ENCODE measurements around the gene TSPAN5.

The TSPAN5 gene

GRCh38 chr4:98643755-98644154 lies 14.7 kb downstream of the TSPAN5 start:
- no peak for DNase-seq (ENCODE audit: low spot score)

DNA sequence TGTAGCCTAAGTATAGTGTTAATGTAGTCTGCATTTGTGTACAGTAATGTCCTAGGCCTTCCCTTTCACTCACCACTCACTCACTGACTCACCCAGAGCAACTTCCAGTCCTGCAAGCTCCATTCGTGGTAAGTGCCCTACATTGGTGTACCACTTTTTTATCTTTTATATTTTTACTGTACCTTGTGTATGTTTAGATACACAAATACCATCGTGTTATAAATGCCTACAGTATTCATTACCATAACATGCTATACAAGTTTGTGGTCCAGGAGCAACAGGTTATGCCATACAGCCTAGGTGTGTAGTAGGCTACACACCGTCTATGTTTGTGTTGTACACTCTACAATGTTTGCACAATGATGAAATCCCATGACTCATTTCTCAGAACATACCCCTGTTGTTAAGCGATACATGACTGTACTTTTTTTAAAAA lies 15.4 kb downstream of the TSPAN5 start:
- DNase-seq (ENCODE audit: low spot score), result no peak

DNA sequence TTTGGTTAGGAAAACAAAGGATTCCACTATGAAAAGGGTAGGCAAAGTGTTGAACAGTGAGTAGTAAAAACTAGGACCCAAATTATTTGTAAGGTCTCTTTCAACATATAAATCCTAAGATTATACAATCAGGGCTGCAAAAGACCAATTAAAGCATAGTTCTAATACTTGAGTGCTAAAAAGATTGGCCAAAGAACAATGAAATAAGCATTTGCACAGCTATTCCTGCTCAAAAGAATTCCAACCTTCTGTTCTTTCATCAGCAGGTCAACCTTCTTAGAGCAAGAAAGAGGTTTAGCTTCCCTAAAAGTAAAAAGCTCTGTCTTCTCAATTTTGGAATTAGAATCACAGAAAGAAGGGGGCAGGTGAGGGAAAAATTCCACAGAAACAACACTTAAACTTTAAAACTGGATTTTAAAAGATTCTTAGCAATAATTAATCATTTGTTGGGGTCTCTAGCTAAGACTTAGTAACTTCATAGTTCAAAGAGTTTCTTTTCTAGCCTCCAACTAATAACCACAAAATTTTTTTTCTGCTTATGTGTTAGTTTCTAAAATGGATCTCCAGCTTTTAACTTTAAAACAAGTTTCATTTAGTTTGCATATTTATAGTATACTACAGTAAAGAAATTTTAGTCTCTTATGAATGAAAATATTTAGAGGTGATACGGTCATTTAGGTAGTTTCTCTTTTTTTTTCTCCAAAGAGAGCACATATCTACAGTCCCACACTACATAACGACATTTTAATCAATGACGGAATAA lies 16.3 kb downstream of the TSPAN5 start:
- DNase-seq (ENCODE audit: low spot score), result no peak

DNA sequence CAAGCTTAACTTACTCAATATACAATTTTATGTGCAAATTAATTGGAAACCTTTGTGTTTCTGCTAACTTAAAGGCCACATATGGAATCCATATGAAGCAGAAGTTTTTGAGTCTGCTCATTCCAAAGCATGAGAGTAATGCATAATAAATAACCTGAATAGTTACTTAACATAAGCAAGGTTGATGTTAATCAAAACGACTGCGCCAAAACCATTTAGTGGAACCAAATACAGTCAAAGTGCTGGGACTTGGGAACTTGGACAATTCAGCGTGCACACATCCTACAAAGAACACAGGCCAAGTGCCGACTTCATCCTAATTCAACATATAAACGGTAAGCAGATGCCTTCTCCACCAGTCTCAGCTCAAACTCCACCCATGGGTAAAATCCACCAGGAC lies 17.0 kb downstream of the TSPAN5 start:
- no peak for DNase-seq (ENCODE audit: low spot score)

DNA sequence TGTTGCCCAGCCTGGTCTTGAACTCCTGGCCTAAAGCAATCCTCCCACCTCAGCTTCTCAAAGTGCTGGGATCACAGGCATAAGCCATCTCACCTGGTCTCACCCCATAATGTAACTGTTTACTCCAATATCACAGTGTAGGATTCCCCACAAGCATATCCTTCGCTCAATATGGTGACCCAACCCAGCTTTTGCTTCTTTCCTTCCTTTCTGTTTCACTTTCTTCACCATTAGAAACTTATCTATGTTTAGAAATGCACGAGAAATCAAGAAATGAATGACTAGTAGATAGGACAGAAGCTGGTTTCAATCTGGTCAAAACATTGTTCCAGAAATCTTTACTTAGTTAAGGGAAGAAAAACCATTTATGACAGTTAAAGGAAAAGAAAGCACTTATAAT lies 18.9 kb downstream of the TSPAN5 start:
- DNase-seq (ENCODE audit: low spot score), result no peak

- no peak for DNase-seq (ENCODE audit: low spot score)
Observed at GRCh38 chr4:98639108-98639507, 19.3 kb downstream of the TSPAN5 start.

DNA sequence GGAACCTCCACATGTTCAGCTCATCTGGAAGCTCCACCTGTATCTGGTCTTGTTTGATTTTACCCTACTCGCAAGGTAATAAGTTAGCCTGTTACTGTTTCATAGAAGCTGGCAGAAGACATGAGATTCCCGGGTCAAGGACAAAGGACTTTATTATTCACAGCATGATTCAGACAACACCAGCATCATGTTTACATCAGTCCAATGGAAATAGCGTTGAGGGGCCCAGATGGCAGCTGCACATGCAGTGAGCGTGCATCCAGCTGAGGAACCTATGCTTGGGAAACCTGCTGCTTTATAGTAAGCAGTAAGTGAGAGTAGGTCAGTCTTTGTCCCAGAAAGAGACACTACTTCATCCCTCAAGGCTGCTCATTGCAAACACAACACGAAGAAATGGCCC lies 19.8 kb downstream of the TSPAN5 start:
- no peak for DNase-seq (ENCODE audit: low spot score)

GRCh38 chr4:98634061-98634460 lies 24.4 kb downstream of the TSPAN5 start:
- DNase-seq (ENCODE audit: low spot score), result no peak

- no peak for DNase-seq (ENCODE audit: low spot score)
Observed at GRCh38 chr4:98633159-98633558, 25.3 kb downstream of the TSPAN5 start.

DNA sequence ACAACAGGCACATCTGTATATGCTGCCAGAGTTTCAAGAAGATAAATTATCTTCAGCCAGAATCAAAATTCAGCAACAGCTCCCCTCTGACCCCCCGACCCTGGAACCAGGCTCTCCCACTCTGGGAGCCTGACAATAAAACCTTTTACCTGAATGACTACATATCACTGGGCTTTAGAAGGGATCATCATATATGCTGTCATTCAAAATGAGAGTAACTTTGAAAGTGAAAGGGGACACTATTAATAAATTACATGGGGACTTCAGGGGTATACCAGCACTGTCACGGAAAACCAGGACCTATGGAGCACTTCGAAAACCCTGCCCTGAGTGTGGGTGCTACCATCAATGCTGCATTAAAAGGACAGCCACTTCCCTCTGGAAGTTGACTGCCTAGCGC lies 26.2 kb downstream of the TSPAN5 start:
- DNase-seq (ENCODE audit: low spot score), result no peak

DNA sequence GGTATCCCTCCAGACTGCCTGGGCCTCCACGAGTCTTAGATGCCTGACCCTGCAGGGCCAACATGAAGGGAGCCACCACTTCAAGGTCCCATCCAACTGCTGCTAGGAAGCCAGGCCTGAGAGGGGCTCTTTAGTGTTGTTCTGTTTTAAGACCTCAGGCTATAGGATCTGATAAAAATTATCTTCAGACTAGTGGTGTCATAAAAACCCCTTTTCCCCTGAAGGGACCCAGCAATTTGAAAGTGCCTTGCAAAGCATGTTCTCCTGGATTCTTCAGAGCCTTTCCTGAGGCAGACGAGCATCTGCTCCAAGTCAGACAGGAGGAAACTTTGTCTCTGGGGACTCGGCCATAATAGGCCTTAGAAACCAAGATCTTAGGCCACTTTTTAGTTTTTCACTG lies 26.9 kb downstream of the TSPAN5 start:
- no peak for DNase-seq (ENCODE audit: low spot score)

- peak; percentile 15 for DNase-seq (ENCODE audit: low spot score)
Observed at GRCh38 chr4:98630737-98631454, 27.5 kb downstream of the TSPAN5 start.

- peak; percentile 47 for DNase-seq (ENCODE audit: low spot score)
Observed at GRCh38 chr4:98627531-98628257, 30.7 kb downstream of the TSPAN5 start.

GRCh38 chr4:98626350-98626749 lies 32.1 kb downstream of the TSPAN5 start:
- peak; percentile 85 for DNase-seq (ENCODE audit: low spot score)

- DNase-seq (ENCODE audit: low spot score), result no peak
Observed at GRCh38 chr4:98625920-98626319, 32.5 kb downstream of the TSPAN5 start.

DNA sequence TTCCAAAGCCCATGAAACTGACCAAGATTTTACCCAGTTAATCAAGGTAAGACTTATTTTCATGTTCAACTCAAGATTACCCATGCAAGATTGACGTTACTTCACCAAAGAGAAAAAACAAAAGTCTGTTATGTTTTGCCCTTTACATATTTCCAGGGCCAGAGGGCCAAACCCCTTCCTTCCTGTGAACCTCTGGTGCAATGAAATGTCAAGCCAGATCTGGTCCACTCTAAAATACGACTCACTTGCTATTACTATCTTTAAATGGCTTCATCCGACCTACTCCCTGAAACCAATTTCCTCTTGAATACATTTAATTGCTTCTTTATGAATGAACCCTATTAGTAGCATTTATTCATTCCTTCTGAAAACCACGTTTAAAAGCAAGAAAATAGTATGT lies 33.0 kb downstream of the TSPAN5 start:
- DNase-seq (ENCODE audit: low spot score), result no peak

DNA sequence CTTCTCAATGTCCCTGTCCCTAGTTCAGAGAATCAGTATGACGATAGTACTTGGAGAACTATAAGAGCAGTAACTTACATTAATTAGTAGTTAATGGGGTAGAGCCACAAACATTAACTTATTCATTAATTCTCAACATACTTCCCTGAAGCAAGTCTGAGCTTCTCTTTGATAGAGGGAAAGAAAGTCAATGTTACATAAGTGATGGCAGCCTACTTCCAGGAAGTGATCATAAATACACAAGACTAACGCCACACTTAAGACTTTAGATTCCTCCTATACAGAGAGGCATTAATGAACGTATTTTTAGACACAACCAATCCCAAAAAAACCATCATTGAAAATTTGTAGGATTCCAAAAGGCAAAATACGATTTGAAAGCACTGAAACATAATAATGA lies 33.8 kb downstream of the TSPAN5 start:
- no peak for DNase-seq (ENCODE audit: low spot score)

DNA sequence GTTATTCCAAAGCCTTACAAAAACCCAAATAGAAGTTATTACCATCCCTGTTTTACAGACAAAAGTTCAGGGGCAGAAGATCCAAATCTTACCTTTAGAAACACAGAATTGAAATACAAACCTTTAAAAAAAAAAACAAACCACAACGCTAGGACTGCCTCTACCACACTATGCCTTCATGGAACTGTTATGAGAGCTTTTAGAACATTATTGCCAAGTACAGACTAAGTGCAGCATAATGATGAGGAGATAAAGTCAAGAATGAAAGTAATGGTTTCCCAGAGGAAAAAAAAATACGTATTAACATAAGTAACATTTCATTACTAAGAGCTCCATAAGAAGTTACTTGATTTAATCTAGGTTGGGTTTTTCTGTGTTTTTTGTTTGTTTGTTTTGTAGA lies 34.3 kb downstream of the TSPAN5 start:
- DNase-seq (ENCODE audit: low spot score), result no peak

DNA sequence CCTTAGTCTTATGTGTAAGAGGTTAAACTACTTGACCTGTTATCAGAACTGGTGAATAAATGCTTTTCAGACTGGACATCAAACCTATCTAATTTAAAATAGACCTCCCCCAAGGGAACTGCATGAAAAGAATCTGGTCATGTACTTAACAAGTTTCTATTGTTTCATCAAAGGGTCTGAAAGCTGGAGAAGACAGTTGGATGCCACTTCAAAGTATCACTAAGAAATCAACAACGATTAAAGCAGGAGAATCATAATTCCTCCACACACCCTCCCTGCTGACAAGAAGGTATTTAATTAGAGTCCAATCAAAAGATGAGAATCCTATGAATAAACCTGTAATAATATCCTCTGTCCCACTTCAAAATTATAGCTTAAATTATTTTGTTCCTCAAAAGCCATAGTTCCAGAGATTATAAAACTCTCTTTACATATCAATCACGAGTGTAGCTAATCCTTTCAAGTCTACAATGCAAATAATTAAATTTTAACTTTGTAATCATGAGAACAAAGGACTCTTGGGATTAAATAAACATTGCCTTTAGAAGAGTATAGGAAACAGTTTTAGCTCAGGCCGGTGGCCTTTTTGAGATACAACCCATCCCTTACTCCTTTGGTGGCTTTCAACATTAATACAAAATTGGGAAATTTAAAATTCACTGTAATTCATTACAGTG lies 35.1 kb downstream of the TSPAN5 start:
- no peak for DNase-seq (ENCODE audit: low spot score)

- DNase-seq (ENCODE audit: low spot score), result no peak
Observed at GRCh38 chr4:98620087-98620784, 38.2 kb downstream of the TSPAN5 start.

DNA sequence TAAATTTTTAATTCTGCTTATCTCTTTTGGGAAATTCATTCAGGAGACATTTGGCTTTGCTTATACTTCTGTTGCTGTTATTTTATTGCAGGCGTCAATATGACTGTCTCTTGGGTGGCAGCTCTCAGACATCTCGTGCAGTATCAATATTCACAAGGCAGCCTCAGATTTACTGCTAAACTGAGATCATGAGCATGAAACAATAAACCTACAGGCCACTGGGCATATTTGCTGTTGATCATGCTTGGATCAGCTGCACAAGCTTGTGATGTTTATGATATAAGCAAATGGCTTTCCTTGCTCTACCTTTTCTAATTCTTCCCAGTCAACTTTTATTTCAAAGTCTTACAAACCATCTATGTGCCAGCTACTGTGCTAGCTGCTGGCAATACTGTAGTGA lies 39.2 kb downstream of the TSPAN5 start:
- no peak for DNase-seq (ENCODE audit: low spot score)

DNA sequence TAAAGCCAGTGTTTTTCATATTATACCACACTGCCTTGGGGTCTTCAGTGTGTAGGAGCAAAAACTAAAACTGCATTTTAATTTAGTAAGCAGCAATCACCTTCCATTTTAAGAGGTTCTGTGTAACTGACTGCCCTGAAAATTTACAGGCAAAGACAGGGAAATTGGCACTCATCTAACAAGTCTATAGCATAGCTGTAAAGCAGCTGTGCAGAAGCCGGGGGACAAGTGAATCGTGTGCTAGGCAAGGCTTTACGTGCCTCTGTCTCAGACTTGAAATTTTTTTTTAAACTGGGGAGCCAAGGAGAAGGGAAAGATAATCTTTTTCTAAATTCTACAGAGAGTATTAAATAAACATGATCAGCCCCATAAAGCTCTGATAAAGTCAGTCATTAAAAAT lies 39.7 kb downstream of the TSPAN5 start:
- DNase-seq (ENCODE audit: low spot score), result no peak

Data from AG08395 (cell line).